Femur (tissue), 1 donor: ENCODE data around the gene CILP2.

Experiments
- DNase-seq: peaks from one replicate; pipeline ENCODE4 v3.0.0-alpha.2; 2017

The CILP2 gene

GRCh38 chr19:19568802-19569756, 31.0 kb downstream of the CILP2 start:
- DNase-seq = no peak

- no peak for DNase-seq
Measured at GRCh38 chr19:19570571-19570970, 32.5 kb downstream of the CILP2 start.

- no peak for DNase-seq
Measured at GRCh38 chr19:19571071-19571786, 33.2 kb downstream of the CILP2 start.

- DNase-seq = no peak
Measured at GRCh38 chr19:19575411-19575810, 37.3 kb downstream of the CILP2 start.

- no peak for DNase-seq
Measured at GRCh38 chr19:19578252-19578651, 40.2 kb downstream of the CILP2 start.

- DNase-seq = no peak
Measured at GRCh38 chr19:19579533-19580361, 41.7 kb downstream of the CILP2 start.

- DNase-seq = no peak
Measured at GRCh38 chr19:19580418-19580817, 42.4 kb downstream of the CILP2 start.

GRCh38 chr19:19581391-19581790, 43.3 kb downstream of the CILP2 start:
- DNase-seq = no peak

- no peak for DNase-seq
Measured at GRCh38 chr19:19582471-19582870, 44.4 kb downstream of the CILP2 start.

- DNase-seq = no peak
Measured at GRCh38 chr19:19584356-19584755, 46.3 kb downstream of the CILP2 start.

GRCh38 chr19:19587771-19588170, 49.7 kb downstream of the CILP2 start:
- DNase-seq = no peak

GRCh38 chr19:19588546-19588945, 50.5 kb downstream of the CILP2 start:
- DNase-seq = no peak

GRCh38 chr19:19591133-19591825, 53.2 kb downstream of the CILP2 start:
- peak; percentile 74 for DNase-seq

- no peak for DNase-seq
Measured at GRCh38 chr19:19592690-19593089, 54.6 kb downstream of the CILP2 start.

GRCh38 chr19:19594381-19594780, 56.3 kb downstream of the CILP2 start:
- DNase-seq = no peak

GRCh38 chr19:19595171-19595701, 57.2 kb downstream of the CILP2 start:
- DNase-seq = no peak
